ENCODE data around the gene CDC14B.
A peak's percentile ranks its signal among the peaks of the same experiment; 100 is the strongest.
"Not testable (repeated sequence)": the region's sequence is repeated elsewhere in the genome, so short reads cannot be mapped to it uniquely, and the experiment has no call there.

CDC14B gene

DNA sequence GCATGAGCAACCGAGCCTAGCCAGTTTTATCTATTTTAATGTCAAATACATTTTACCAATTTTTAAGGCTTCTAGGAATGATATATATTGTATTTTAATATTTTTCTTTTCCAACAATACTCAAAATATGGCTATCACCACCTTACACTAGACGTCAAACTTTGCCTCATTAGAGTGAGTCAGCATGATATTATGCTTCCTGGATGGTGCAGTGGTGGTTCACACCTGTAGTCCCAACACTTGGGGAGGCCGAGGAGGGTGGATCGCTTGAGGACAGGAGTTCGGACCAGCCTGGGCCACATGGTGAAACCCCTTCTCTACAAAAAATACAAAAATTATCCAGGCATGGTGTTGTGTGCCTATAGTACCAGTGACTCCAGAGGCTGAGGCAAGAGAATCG, 7.3 kb upstream of the CDC14B start:
- no peak for DNase-seq (ENCODE audit: low read depth, low spot score)

DNA sequence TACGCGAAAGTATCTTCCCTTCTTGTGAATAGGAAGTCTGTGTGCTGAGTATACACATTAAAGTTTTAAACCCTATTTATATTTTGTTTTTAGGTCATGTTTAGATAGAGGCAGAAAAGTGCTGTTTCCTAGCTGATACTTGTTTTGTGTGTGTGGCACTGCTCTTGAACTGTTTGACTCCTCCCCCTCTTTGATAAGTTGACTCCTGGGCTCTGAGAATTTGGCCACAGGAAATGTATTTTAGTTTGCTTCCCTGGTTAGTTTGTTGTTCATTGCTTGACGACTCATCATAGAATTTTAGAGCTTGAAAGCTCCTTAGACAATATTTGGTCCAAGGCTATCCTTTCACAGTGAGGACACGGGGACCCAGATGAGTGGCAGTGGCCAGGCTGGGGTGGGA, 2.0 kb upstream of the CDC14B start:
- DNase-seq (ENCODE audit: low read depth, low spot score), result no peak

DNA sequence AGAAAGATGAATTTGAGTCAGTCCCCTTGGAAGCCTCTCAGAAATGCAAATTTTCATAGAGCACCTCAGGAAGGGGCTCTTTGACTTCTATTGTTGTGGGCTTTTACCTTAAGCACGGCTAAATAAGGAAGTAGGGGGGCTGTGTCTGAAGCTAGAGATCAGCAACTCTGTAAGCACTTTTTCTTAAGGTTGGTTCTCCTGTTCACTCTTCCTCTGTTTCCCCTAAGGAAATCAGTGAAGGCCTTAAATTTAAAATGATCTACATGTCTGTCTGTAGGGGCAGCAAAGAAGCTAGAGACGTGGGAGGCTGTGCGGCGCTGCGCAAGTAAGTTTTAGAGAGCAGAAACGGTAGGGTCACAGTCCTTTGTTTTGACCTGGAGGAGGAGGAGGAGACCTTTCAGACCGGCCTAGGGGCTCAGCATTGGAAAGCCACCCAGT, 1.2 kb upstream of the CDC14B start:
- DNase-seq (ENCODE audit: low read depth, low spot score), result peak; percentile 75

DNA sequence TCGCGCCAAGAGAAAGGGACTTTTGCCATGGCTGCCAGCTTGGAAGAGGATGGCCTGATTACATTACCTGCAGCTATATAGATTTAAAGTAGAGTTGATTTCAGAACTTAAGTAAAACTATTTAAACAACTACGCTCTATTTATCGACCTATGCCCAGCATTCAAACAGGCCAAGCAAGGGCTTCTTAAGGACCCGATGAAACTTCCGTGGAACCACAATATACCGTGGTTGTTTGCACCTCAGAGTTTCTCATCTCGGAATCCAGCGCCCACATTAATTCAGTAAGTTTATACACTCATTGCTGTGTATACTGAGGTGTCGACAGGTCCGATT, 505 bp upstream of the CDC14B start:
- no peak for DNase-seq (ENCODE audit: low read depth, low spot score)

DNA sequence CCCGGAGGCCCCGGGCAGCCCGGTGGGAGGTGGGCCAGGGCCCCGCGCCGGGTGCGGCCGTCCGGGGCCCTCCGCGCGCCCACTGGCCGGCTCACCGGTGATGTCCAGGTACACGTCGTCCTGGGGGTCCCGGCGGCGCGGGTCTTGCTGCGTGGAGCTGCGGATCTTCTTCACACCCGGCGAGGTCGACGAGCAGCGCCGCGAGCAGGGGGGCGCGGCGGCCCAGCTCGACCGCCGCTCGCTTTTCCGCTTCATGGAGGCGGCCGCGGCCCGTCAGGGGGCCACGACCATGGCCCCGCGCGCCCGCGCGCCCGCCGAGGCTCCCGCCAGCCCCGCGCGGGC, 548 bp downstream of the CDC14B start:
- no peak for DNase-seq (ENCODE audit: low read depth, low spot score)

DNA sequence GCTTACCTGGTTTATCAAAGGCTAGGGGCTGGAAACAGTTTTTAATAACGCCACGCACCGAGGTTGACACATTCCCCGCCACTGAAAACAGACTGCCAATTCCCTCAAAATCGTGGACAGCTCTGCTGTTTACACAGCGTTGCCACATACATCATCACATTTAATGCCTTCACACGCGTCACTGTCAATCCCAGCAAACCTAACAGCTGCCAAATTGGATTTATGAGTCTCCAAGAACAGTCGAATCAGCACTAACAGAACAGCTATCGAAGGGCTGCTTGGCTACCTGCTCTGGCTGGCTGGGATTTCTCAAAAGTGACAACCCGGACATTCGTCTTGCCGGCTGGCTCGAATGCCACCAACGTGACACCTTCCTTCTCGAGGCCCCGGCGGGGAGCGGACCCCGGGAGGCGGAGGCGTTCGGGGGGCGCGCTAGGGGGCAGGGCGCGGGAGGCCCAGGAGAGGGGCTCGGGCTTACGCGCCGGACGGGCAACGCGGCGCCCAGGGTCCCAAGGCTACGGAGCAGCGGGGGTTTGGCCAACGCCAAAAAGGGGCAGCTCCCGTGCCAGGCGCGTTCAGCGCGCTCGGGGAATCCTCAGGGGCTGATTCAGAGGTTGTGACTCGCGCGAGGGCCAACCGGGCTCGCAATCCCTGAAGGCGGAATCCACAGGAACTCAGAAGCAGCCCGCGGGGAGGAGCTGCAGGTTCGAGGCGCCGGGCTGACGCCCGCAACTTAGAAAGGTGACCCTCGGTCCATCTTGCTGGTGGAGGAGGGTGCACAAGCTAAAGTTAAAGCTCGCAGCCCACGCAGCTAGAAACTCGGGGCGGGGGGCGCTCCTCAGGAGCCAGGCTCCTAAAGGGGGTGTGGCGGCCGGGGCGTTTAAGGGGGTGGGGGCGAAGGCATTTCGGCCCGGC, 1.2 kb downstream of the CDC14B start:
- no peak for DNase-seq (ENCODE audit: low read depth, low spot score)

DNA sequence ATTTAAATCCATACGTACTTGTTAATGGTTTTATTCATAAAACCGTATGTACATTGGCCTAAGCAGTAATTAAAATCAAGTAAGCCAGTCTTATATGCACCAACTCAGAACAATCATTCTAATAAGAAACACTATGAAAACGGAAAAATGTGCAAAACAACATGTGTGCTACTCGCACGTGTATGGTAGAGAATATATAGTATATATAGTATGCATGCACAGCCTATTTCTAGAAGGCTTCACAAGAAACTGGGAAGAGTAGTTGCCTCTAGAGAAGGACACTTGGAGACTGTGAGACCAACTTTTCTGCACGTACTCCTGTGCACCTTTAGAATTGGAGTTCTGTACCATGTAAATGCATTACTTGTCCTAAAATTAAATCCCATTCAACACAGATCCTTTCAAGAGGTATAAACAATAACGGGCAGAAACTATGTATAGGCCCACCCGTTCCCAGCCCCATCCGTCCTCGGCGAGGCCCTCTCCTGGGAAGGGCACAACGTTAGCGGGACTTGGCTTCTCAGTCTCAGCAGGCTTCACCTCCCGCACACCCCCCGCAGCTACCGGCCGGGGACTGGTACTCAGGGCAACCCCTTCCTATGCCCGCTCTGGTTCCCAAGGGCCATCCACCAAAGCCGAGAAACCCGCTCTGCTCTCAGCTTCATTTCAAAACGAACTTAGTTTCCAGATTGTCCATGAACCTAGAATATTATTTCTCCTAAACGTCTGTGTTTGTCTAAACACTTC, 2.0 kb downstream of the CDC14B start:
- DNase-seq (ENCODE audit: low read depth, low spot score), result no peak

DNA sequence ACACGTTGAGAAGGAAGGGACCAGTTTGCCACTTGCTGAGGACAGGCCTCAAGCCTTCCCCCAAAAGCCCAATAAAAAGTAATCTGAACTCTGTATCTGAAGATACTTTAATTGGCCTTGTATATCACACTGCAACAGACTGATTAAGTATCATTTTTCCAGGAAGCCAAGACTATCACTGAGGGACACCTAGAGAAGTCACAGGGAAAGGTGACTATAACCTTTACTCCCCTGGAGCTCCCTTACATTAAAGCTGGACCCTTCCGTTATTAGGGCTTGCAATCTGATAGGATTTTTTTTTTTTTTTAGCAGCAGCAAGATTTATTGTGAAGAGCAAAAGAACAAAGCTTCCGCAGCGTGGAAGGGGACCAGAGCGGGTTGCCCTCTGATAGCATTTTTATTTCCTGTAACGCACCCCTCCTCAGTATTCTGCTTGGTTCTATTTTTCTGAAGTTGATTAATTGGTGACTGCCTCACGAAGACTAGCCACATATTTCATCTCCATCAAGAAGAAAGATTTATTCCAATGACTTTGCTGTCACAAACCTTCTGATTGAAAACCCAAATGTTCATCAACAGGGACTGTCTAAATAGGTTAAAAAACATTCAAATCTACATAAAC, 2.7 kb downstream of the CDC14B start:
- DNase-seq (ENCODE audit: low read depth, low spot score), result no peak

DNA sequence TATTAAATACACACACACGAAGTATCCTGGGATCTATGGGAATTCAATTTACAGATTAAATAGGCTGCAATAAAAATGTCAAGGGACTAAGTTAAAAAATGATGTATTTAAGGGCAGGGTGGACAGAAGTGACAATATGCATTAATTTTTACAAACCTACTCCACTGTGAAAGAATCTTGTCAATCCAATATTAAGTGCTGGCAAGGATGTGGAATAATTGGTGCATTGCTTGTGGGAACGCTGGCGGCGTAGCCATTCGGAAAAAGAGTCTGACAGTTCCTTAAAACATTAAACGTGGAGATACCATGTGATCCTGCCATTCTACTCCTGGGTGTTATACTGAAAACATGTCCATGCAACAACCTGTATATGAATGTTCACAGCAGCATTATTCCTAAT, 4.2 kb downstream of the CDC14B start:
- DNase-seq (ENCODE audit: low read depth, low spot score), result no peak

DNA sequence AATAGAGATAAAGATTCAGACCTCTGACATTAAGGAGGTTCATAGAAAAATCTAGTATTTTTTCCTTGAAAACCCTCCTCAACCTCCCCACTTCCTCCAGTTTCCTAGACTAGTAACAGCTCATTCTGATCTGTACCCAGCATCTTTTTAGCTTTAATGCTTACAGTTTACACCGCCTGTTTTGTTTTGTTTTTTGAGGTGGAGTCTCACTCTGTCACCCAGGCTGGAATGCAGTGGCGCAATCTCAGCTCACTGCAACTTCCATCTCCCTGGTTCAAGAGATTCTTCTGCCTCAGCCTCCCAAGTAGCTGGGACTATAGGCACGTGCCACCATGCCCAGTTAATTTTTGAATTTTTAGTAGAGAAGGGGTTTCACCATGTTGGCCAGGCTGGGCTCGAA, 5.0 kb downstream of the CDC14B start:
- not testable (repeated sequence) for DNase-seq (ENCODE audit: low read depth, low spot score)

DNA sequence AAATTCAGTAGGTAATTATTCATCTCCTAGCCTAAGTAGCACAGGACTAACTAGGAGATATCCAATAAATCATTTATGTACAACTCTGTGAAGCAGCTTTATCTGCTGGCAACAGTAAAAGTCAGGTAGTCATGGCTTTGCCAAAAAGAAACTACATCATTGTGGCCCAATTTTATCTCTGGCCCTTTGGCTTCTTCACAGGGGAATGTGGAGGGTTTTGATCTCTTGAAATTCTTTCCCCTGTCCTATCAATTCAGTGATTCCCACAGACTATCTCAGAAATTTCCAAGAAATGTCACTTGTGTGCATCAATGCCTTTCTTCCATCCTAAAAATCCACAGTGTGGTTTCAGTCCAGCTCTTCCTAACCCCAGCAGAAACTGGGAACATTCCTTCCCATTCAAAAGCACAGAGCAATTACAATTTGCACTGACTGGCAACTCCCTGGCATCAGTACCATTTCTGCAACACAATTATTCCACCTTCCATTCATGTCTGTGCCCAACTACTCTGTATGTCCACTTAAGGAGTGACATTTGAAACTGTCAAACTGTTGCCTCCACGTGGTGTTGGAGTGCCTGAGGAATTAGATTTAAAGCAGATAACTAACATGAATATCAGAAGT, 6.6 kb downstream of the CDC14B start:
- DNase-seq (ENCODE audit: low read depth, low spot score), result no peak

DNA sequence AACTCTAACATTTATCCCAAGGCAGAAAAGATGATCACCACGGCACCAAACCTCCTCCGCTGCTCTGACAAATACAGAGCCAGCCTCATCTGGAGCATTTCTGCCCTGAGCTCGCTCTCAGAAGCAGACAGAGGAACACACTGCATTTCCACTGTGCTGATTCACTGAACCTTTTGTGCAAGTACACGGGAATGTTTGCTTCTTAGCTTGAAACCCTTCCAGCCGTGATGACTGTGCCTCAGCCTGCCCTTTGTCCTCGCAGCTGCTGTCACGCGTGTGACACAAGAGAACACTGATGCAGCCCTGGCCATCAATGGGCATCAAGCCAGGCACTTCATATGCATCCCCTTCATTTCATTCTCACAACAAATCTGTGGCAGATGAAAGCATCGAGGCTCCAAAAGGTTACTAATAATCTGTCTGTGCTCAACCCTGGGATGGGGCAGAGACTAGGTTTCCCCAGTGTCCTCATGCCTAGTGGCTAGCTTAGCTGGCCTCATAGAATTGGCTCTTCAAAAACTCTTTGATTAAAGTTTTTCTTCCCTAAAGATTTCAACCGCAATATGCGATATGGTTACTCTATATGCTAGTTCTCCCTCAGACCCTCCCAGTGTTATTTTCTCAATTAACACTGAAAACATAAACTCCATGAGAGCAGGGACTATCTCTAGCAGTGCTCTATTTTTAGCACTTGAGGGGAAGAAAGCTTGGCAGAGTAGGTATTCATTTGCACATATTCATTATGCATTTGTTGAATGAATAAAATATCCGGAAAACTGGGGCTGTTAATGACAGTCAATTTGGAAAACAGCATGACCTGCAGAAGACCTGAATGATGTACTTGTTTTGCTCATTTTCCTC, 7.3 kb downstream of the CDC14B start:
- no peak for DNase-seq (ENCODE audit: low read depth, low spot score)

DNA sequence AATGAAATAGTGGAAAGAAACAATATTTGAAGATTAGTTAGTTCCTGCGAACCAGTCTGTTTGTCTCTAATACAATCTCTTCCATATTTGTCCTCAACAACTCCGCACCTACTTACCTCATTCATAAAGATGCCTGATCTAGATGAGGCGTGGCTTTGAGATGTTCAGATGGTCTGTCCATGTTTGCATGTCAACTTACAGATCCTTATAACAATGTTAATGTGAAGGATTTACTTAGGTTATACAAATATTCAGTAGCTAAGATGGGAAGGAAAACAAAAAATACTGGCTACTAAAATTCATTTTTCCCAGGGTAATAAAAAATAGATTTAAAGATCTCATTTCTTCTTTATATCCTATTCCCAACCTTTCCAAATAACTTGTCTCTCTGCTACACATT, 8.3 kb downstream of the CDC14B start:
- no peak for DNase-seq (ENCODE audit: low read depth, low spot score)

DNA sequence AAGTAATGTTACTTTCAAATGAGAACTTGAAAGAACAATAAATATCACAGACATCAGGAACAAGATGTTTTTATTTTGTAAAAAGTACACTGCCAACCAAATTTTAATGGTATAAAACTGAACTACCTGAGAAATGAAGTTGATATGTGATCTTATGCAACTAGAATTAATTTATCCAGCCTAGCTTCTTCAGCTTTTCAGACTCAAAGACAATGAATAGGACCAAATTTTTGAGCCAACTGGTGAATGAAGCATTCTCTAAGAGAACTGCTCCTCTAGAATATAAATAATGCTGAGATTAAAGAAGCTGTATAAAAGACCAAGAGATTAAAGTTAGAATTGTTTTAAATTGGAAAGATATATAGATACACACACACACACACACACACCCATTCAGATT, 9.9 kb downstream of the CDC14B start:
- DNase-seq (ENCODE audit: low read depth, low spot score), result no peak

DNA sequence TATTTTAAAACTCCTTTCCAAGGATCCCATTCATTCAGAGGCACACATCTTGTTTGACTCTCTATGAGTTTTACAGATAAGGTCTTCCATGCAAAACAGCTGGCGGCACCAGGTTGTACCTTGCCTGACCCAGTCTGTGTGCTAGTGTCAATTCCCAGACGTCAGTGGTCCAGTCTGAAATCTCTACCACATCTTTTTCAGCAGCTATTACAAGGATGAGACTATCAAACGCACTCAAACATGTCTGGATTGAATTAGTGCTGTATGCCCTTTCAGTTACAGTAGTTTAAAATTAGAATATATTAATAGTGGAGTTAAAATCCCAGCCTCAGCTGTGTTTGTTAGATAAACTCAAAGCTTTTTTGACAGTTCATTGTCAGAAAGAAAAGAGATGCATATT, 11.7 kb downstream of the CDC14B start:
- DNase-seq (ENCODE audit: low read depth, low spot score), result no peak

DNA sequence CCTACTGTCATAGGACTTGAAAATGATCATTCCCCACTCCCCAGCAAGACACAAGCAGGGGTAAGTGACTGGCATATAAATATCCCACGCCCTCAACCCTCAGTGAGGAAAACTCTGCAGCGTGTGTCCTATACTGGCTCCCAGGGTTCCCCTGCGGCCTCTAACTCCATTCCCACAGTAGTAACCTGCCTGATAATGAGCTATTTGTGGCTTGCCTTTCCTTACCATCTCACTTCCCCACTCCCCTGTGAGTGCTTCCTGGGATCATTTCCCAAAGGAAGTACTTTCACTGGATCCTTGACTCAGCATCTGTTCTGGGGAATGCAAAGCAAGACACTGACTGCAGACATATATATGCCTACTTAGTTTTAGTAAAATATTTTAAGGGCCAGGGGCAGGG, 14.3 kb downstream of the CDC14B start:
- DNase-seq (ENCODE audit: low read depth, low spot score), result no peak

DNA sequence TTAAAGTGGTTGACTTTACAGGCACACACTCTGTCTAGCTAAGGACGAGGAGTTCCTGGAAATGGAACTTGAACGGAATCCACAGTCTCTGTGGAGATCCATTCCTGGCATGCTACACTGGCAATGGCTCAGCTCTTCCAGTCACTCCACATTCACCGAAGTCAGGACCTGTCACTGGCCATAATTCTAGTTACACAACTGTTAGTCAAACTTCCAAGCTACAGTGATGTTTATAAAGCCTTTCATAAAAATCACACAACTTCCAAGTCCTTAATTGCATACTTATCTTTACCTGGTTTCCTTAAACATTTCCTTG, 15.7 kb downstream of the CDC14B start:
- no peak for DNase-seq (ENCODE audit: low read depth, low spot score)

DNA sequence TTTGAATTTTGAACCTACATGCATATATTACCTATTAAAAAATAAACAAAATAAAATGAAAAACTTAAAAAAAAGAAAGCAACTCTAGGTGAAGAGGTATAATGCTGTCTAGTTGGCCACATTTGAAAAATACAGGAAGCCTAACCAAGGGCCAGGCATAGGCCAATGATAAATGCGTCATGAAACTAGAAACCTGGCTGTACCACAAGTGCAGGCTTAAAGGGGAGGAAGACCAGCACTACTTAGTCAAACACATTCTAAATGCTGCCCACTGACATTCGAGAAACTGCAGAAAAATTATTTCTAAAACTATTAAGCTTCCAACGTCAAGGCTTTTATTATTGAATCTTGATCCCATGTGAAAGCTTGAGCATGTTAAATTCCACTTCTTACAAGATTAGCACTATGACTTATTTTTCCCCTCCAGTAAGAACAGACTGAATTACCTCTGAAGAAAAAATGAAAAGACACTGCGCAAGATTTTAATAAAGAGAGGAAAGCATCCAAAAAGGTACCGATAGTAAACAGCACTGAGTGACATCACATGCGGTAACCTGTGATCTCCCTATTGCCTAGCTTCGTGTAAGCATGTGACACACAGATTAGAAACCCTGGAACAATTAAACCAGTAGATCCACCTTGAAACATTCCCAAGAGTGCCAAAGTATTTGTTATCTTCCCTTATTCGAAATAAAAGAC, 16.2 kb downstream of the CDC14B start:
- no peak for DNase-seq (ENCODE audit: low read depth, low spot score)

DNA sequence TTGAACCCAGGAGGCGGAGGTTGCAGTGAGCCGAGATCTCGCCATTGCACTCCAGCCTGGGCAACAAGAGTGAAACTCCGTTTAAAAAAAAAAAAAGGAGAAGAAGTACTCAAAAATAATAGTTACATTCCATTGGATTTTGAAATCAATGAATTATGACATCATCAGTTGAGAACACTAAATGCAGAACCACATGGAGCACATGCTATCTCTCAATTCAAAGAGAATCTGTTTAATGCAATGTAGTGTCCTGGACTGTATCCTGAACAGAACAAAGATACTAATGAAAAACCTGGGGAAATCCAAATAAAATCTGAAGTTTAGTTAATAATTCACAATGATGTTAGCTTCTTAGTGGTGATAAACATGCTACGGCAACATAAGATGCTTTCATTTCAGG, 20.3 kb downstream of the CDC14B start:
- DNase-seq (ENCODE audit: low read depth, low spot score), result no peak

DNA sequence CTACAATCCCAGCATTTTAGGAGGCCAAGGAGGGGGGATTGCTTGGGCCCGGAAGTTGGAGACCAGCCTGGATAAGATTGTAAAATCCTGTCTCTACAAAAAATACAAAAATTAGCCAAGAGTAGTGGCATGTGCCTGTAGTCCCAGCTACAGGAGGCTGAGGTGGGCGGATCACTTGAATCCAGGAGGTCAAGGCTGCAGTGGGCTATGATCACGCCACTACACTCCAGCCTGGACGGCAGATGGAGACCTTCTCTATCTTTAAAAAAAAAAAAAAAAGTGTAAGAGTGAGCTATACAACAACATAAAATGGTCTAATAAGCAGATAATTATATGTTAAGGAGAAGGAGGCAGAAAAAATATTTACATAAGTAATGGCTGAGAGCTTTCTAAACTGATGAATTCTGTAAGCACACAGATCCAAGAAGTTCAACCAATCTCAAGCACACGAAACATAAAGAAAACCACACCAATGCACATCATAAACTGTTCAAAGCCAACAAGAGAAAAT, 23.0 kb downstream of the CDC14B start:
- DNase-seq (ENCODE audit: low read depth, low spot score), result no peak

Data from iPS DF 19.7 (cell line).